ENCODE measurements around the gene PTBP2.
"Not testable (repeated sequence)": the region's sequence is repeated elsewhere in the genome, so short reads cannot be mapped to it uniquely, and the experiment has no call there.

PTBP2 gene

DNA sequence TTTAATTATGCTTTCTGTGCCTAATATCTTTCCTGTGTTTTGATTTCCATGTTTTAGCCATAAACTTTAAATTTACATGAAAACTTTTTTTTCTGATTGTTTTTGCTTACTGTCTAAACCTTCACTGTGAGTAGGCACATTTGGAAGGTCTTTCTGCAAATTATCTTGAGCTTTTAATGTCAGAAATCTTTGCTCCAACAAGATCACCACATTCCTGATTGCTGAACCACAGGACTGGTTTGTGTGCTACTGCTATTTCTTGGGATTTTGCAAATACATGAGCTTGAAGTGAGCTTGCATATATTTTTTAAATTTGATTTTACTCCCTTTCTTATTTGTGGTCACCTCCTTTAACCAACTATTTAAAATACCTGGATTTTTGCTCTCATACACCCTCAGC, 61.3 kb downstream of the PTBP2 start:
- H2BK120ac ChIP-seq (ENCODE audit: insufficient read depth, low read length, poor library complexity), result no peak overlapping the region
- DNase-seq, result no peak
- H3K4ac ChIP-seq (ENCODE audit: low read depth, low read length), result no peak overlapping the region
- no peak overlapping the region for H3K4me3 ChIP-seq (ENCODE audit: low read depth, low read length)
- H3K79me2 ChIP-seq (ENCODE audit: control insufficient read depth, insufficient read depth, low read length, poor library complexity), result no peaks in the 10 kb centered on the region
- no peak overlapping the region for H3K4me2 ChIP-seq (ENCODE audit: low read length)
- peaks cover 4 to 6% of the 10 kb centered on the region in 2 experiments for H3K36me3 ChIP-seq (ENCODE audit: control insufficient read depth in 1 of 2, insufficient read depth in 2 of 2, low read length in 2 of 2)
- H4K8ac ChIP-seq (ENCODE audit: low read depth, low read length), result no peak overlapping the region
- H2BK12ac ChIP-seq (ENCODE audit: low read length), result no peak overlapping the region
- H2AK5ac ChIP-seq (ENCODE audit: low read length), result no peak overlapping the region
- no peak overlapping the region for H3K18ac ChIP-seq (ENCODE audit: low read length)
- no peaks in the 10 kb centered on the region for H3K79me1 ChIP-seq (ENCODE audit: low read length)
- no peaks in the 10 kb centered on the region for H3K27me3 ChIP-seq (ENCODE audit: insufficient read depth, low read length)
- no peak overlapping the region for H2AFZ ChIP-seq (ENCODE audit: insufficient read depth, low read length, poor library complexity)
- H3K4me1 ChIP-seq (ENCODE audit: control insufficient read depth in 1 of 2, insufficient read depth in 2 of 2, low read length in 2 of 2), result no peaks in the 10 kb centered on the region
- no peaks in the 10 kb centered on the region for H3K9me3 ChIP-seq (ENCODE audit: insufficient read depth, low read depth, low read length)
- no peak overlapping the region for H2BK5ac ChIP-seq (ENCODE audit: low read depth, low read length, poor library complexity)
- no peak overlapping the region for H4K12ac ChIP-seq (ENCODE audit: low read depth, low read length)
- no peak overlapping the region for H3K27ac ChIP-seq (ENCODE audit: low read depth, low read length)
- no peak overlapping the region for H3K9ac ChIP-seq (ENCODE audit: low read length)
- no peak overlapping the region for H3K23ac ChIP-seq (ENCODE audit: low read length)
- no peak overlapping the region for H4K91ac ChIP-seq (ENCODE audit: low read depth, low read length)
- H3K14ac ChIP-seq (ENCODE audit: low read length), result no peak overlapping the region

DNA sequence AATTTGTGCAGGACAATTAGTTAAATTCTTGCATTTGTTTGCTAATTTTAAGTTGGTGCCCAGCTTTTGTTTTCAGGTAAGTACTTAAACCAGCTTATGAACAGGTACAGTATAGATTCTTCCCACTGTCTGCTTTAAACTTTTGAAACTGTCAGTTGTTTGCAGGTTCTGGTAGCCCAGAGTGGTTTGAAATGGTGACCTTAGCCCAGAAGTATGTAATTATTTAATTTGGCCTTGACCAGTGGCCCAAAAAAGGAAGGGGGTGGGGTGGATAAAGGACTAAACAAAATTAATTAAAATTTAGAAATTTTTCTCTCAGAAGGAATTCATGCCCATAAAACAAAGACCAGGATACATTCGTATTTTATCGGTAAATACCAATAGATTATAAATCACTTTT, 69.0 kb downstream of the PTBP2 start:
- Histone ChIP-seq H3K14ac (ENCODE audit: low read length) (no peak overlapping the region), H3K4me3 (ENCODE audit: low read depth, low read length) (no peak overlapping the region), H2BK120ac (ENCODE audit: insufficient read depth, low read length, poor library complexity) (no peak overlapping the region), H4K91ac (ENCODE audit: low read depth, low read length) (no peak overlapping the region), H3K9ac (ENCODE audit: low read length) (no peak overlapping the region), H2BK5ac (ENCODE audit: low read depth, low read length, poor library complexity) (no peak overlapping the region), H3K23ac (ENCODE audit: low read length) (no peak overlapping the region), H3K27me3 (ENCODE audit: insufficient read depth, low read length) (no peaks in the 10 kb centered on the region), H3K9me3 (ENCODE audit: insufficient read depth, low read depth, low read length) (no peaks in the 10 kb centered on the region), H3K36me3 (ENCODE audit: control insufficient read depth in 1 of 2, insufficient read depth in 2 of 2, low read length in 2 of 2) (peaks cover 4 to 6% of the 10 kb centered on the region in 2 experiments), H2AK5ac (ENCODE audit: low read length) (no peak overlapping the region), H3K4me1 (ENCODE audit: control insufficient read depth in 1 of 2, insufficient read depth in 2 of 2, low read length in 2 of 2) (no peaks in the 10 kb centered on the region), H3K4me2 (ENCODE audit: low read length) (no peak overlapping the region), H4K12ac (ENCODE audit: low read depth, low read length) (no peak overlapping the region), H3K79me2 (ENCODE audit: control insufficient read depth, insufficient read depth, low read length, poor library complexity) (no peaks in the 10 kb centered on the region), H3K4ac (ENCODE audit: low read depth, low read length) (no peak overlapping the region), H2AFZ (ENCODE audit: insufficient read depth, low read length, poor library complexity) (no peak overlapping the region), H3K27ac (ENCODE audit: low read depth, low read length) (no peak overlapping the region), H2BK12ac (ENCODE audit: low read length) (no peak overlapping the region), H3K18ac (ENCODE audit: low read length) (no peak overlapping the region), H4K8ac (ENCODE audit: low read depth, low read length) (no peak overlapping the region), H3K79me1 (ENCODE audit: low read length) (no peaks in the 10 kb centered on the region)
- no CpG with 5 or more reads among the region's 2 CpGs for WGBS (ENCODE audit: extremely low coverage, insufficient coverage, insufficient read length)
- DNase-seq, result no peak

DNA sequence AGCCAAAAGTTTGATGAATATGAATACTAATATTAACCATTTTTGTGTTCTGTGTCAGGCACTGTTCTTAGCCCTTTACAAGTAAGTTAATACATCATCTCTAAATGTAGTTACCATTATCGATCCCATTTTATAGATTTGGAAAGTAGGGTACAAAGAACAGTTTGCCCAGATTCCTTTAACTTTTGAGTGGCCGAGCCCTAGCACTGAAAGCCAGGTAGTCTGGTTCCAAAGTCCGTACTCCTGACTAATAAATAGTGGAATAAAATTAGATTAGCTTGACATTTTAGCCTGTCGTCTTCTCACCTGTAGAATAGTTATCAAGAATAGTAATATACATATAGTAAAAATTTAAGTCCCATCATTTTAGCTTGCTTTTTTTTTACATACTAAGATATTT, 70.6 kb downstream of the PTBP2 start:
- Histone ChIP-seq H3K4ac (ENCODE audit: low read depth, low read length) (no peak overlapping the region), H3K36me3 (ENCODE audit: control insufficient read depth in 1 of 2, insufficient read depth in 2 of 2, low read length in 2 of 2) (peaks cover 2 to 4% of the 10 kb centered on the region in 2 experiments), H3K27ac (ENCODE audit: low read depth, low read length) (no peak overlapping the region), H3K9me3 (ENCODE audit: insufficient read depth, low read depth, low read length) (no peaks in the 10 kb centered on the region), H3K27me3 (ENCODE audit: insufficient read depth, low read length) (no peaks in the 10 kb centered on the region), H3K18ac (ENCODE audit: low read length) (no peak overlapping the region), H3K4me3 (ENCODE audit: low read depth, low read length) (no peak overlapping the region), H4K12ac (ENCODE audit: low read depth, low read length) (no peak overlapping the region), H4K8ac (ENCODE audit: low read depth, low read length) (no peak overlapping the region), H2BK5ac (ENCODE audit: low read depth, low read length, poor library complexity) (no peak overlapping the region), H3K79me2 (ENCODE audit: control insufficient read depth, insufficient read depth, low read length, poor library complexity) (no peaks in the 10 kb centered on the region), H2BK120ac (ENCODE audit: insufficient read depth, low read length, poor library complexity) (no peak overlapping the region), H3K14ac (ENCODE audit: low read length) (no peak overlapping the region), H2AFZ (ENCODE audit: insufficient read depth, low read length, poor library complexity) (no peak overlapping the region), H2AK5ac (ENCODE audit: low read length) (no peak overlapping the region), H2BK12ac (ENCODE audit: low read length) (no peak overlapping the region), H3K23ac (ENCODE audit: low read length) (no peak overlapping the region), H3K9ac (ENCODE audit: low read length) (no peak overlapping the region), H3K4me2 (ENCODE audit: low read length) (no peak overlapping the region), H3K79me1 (ENCODE audit: low read length) (no peaks in the 10 kb centered on the region), H4K91ac (ENCODE audit: low read depth, low read length) (no peak overlapping the region), H3K4me1 (ENCODE audit: control insufficient read depth in 1 of 2, insufficient read depth in 2 of 2, low read length in 2 of 2) (no peaks in the 10 kb centered on the region)
- no peak for DNase-seq
- no CpG with 5 or more reads among the region's 4 CpGs for WGBS (ENCODE audit: extremely low coverage, insufficient coverage, insufficient read length)

DNA sequence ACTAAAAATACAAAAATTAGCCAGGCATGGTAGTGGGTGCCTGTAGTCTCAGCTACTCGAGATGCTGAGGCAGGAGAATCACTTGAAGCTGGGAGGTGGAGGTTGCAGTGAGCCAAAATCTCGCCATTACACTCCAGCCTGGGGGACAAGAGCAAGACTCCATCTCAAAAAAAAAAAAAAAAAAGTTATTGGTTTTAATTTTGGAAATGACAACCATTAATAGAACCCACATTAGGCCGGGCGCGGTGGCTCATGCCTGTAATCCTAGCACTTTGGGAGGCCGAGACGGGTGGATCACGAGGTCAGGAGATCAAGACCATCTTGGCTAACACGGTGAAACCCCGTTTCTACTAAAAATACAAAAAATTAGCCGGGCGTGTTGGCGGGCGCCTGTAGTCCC, 80.1 kb downstream of the PTBP2 start:
- H3K4me2 ChIP-seq (ENCODE audit: low read length); H3K27ac ChIP-seq (ENCODE audit: low read depth, low read length); H3K4me3 ChIP-seq (ENCODE audit: low read depth, low read length); H3K9me3 ChIP-seq (ENCODE audit: insufficient read depth, low read depth, low read length); H3K4me1 ChIP-seq (ENCODE audit: control insufficient read depth in 1 of 2, insufficient read depth in 2 of 2, low read length in 2 of 2); H3K79me1 ChIP-seq (ENCODE audit: low read length); H3K23ac ChIP-seq (ENCODE audit: low read length); H4K12ac ChIP-seq (ENCODE audit: low read depth, low read length); H4K91ac ChIP-seq (ENCODE audit: low read depth, low read length); H2BK12ac ChIP-seq (ENCODE audit: low read length); H3K27me3 ChIP-seq (ENCODE audit: insufficient read depth, low read length); H4K8ac ChIP-seq (ENCODE audit: low read depth, low read length); H2AFZ ChIP-seq (ENCODE audit: insufficient read depth, low read length, poor library complexity); H3K9ac ChIP-seq (ENCODE audit: low read length); H2AK5ac ChIP-seq (ENCODE audit: low read length); H3K79me2 ChIP-seq (ENCODE audit: control insufficient read depth, insufficient read depth, low read length, poor library complexity); H2BK120ac ChIP-seq (ENCODE audit: insufficient read depth, low read length, poor library complexity); H3K36me3 ChIP-seq (ENCODE audit: control insufficient read depth in 1 of 2, insufficient read depth in 2 of 2, low read length in 2 of 2); H3K4ac ChIP-seq (ENCODE audit: low read depth, low read length); H3K18ac ChIP-seq (ENCODE audit: low read length); DNase-seq; H3K14ac ChIP-seq (ENCODE audit: low read length); H2BK5ac ChIP-seq (ENCODE audit: low read depth, low read length, poor library complexity): not testable (repeated sequence)
- no CpG with 5 or more reads among the region's 14 CpGs for WGBS (ENCODE audit: extremely low coverage, insufficient coverage, insufficient read length)

Measured in trophoblast cell (in vitro differentiated cells and primary cell).